Neural cell (in vitro differentiated cells): ENCODE measurements around the gene USE1. TPM values are rescaled to one million over a fixed set of nuclear protein-coding genes. Genes with fewer than 3 reads are reported as not detected.

Source experiments
- H2AFZ ChIP-seq: fragments of 200-600, 300-800 bp; sonication (generic), shearing (Covaris generic); 2 replicates; pipeline ENCODE4 v1.6.0; 2014; ENCODE audit warnings: low read depth, mild to moderate bottlenecking, antibody characterized with exemption, low read length, moderate library complexity
- H3F3A ChIP-seq: fragments of 200-600 bp; shearing (Covaris generic); 2 replicates; pipeline ENCODE4 v1.6.1; 2016; ENCODE audit warnings: mild to moderate bottlenecking, moderate library complexity, mixed read lengths, antibody characterized with exemption, low read length; ENCODE audit not compliant: insufficient read depth, poor library complexity, severe bottlenecking
- H3K27ac ChIP-seq: fragments of 200-600, 300-800 bp; sonication (generic), shearing (Covaris generic); 2 replicates; pipeline ENCODE4 v1.5.1; 2014; ENCODE audit warnings: mild to moderate bottlenecking, low read length, moderate library complexity
- H3K27me3 ChIP-seq: fragments of 300-800, 200-600 bp; sonication (generic), shearing (Covaris generic); 2 replicates; pipeline ENCODE4 v1.6.0; 2014; ENCODE audit warnings: mild to moderate bottlenecking, low read depth, low read length, moderate library complexity; ENCODE audit not compliant: insufficient read depth
- H3K36me3 ChIP-seq: fragments of 300-800, 200-600 bp; sonication (generic), shearing (Covaris generic); 2 replicates; pipeline ENCODE4 v1.5.1; 2014; ENCODE audit warnings: mild to moderate bottlenecking, antibody characterized with exemption, low read length, moderate library complexity; ENCODE audit not compliant: insufficient read depth
- H3K4me2 ChIP-seq: fragments of 300-800, 200-600 bp; sonication (generic), shearing (Covaris generic); 2 replicates; pipeline ENCODE4 v1.6.0; 2014; ENCODE audit warnings: mild to moderate bottlenecking, low read length
- H3K4me3 ChIP-seq: fragments of 300-800, 200-600 bp; sonication (generic), shearing (Covaris generic); 2 replicates; pipeline ENCODE4 v1.5.1; 2014; ENCODE audit warnings: mild to moderate bottlenecking, low read length, moderate library complexity
- H3K79me2 ChIP-seq: fragments of 200-600 bp; shearing (Covaris generic); replicated peaks from 2 replicates; pipeline ENCODE4 v1.6.0; 2014; ENCODE audit warnings: mild to moderate bottlenecking, low read length, moderate library complexity; ENCODE audit not compliant: insufficient read depth
- H3K9ac ChIP-seq: fragments of 300-800, 200-600 bp; sonication (generic), shearing (Covaris generic); 2 replicates; pipeline ENCODE4 v1.6.1; 2016; ENCODE audit warnings: mild to moderate bottlenecking, low read length, mixed read lengths
- H3K9me2 ChIP-seq: fragments of 200-600 bp; shearing (Covaris generic); 2 replicates; pipeline ENCODE4 v1.6.1; 2016; ENCODE audit warnings: mild to moderate bottlenecking, low read length, mixed read lengths; ENCODE audit not compliant: insufficient read depth
- H3K9me3 ChIP-seq: fragments of 200-600, 300-800 bp; sonication (generic), shearing (Covaris generic); 2 replicates; pipeline ENCODE4 v1.6.1; 2016; ENCODE audit warnings: mild to moderate bottlenecking, mixed run types, low read length, moderate library complexity, mixed read lengths
- H4K20me1 ChIP-seq: fragments of 200-600 bp; shearing (Covaris generic); 2 replicates; pipeline ENCODE4 v1.6.1; 2016; ENCODE audit warnings: mild to moderate bottlenecking, mixed run types; ENCODE audit not compliant: insufficient read depth
- EP300 ChIP-seq: fragments of 450-650 bp; conservative IDR thresholded peaks from 2 replicates; pipeline ENCODE4 v1.6.1; 2014; ENCODE audit warnings: antibody characterized with exemption, mild to moderate bottlenecking, moderate library complexity; ENCODE audit not compliant: poor library complexity, severe bottlenecking
- EZH2 ChIP-seq: fragments of 200-600, 300-800 bp; shearing (Covaris generic), sonication (generic); IDR thresholded peaks from 2 replicates; pipeline ENCODE4 v1.6.1; 2014; ENCODE audit warnings: antibody characterized with exemption, low read length, borderline replicate concordance, mild to moderate bottlenecking; ENCODE audit not compliant: insufficient read depth, poor library complexity, severe bottlenecking
- MXI1 ChIP-seq: fragments of 450-650 bp; conservative IDR thresholded peaks from 2 replicates; pipeline ENCODE4 v1.6.1; 2014; ENCODE audit warnings: antibody characterized with exemption, mild to moderate bottlenecking; ENCODE audit not compliant: poor library complexity, severe bottlenecking
- POLR2AphosphoS5 ChIP-seq: IDR thresholded peaks from 2 replicates; pipeline ENCODE4 v1.6.1; 2012
- RAD21 ChIP-seq: fragments of 450-650 bp; conservative IDR thresholded peaks from 2 replicates; pipeline ENCODE4 v1.6.1; 2014; ENCODE audit warnings: antibody characterized with exemption, mild to moderate bottlenecking, moderate library complexity
- SMC3 ChIP-seq: fragments of 450-650 bp; conservative IDR thresholded peaks from 2 replicates; pipeline ENCODE4 v1.6.1; 2014; ENCODE audit warnings: antibody characterized with exemption, mild to moderate bottlenecking, moderate library complexity; ENCODE audit not compliant: poor library complexity
- TAF1 ChIP-seq: IDR thresholded peaks from 2 replicates; pipeline ENCODE4 v1.6.1; 2012; ENCODE audit warnings: low read depth
- polyA plus RNA-seq: library from polyadenylated mRNA; depleted of rRNA; stranded (reverse); fragments of >200 nt; gene quantifications from 2 replicates; pipeline ENCODE4 v1.2.3, GENCODE V29; 2014
- TF ChIP-seq, protein P1 (sequence below): IDR thresholded peaks from 2 replicates; pipeline ENCODE4 v1.6.1; 2012; ENCODE audit warnings: borderline replicate concordance
- TF ChIP-seq, protein P2 (sequence below): fragments of 450-650 bp; IDR thresholded peaks from 2 replicates; pipeline ENCODE4 v1.5.1; 2014; ENCODE audit warnings: antibody characterized with exemption, mild to moderate bottlenecking, moderate library complexity; ENCODE audit not compliant: poor library complexity, severe bottlenecking

The USE1 gene
- polyA plus RNA-seq, 1 donor from 2014 or later: 20.4 TPM

DNA sequence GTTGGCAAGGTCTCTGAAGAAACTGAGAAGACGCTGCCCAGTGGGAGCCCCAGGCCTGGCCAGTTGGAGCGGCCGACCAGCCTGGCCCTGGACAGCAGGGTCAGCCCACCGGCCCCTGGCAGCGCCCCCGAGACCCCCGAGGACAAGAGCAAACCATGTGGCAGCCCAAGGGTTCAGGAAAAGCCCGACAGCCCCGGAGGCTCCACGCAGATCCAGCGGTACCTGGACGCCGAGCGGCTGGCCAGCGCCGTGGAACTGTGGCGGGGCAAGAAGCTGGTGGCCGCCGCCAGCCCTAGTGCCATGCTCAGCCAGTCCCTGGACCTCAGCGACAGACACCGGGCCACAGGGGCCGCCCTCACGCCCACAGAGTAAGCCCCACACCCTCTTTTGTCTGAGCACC, 20.1 kb upstream of the USE1 start:
- H4K20me1 ChIP-seq: no peaks in the 10 kb centered on the region
- TF ChIP-seq EP300 (no peak), SMC3 (no peak), TAF1 (no peak), EZH2 (no peak), MXI1 (no peak), RAD21 (no peak), POLR2AphosphoS5 (no peak)
- TF ChIP-seq, protein P1, sequence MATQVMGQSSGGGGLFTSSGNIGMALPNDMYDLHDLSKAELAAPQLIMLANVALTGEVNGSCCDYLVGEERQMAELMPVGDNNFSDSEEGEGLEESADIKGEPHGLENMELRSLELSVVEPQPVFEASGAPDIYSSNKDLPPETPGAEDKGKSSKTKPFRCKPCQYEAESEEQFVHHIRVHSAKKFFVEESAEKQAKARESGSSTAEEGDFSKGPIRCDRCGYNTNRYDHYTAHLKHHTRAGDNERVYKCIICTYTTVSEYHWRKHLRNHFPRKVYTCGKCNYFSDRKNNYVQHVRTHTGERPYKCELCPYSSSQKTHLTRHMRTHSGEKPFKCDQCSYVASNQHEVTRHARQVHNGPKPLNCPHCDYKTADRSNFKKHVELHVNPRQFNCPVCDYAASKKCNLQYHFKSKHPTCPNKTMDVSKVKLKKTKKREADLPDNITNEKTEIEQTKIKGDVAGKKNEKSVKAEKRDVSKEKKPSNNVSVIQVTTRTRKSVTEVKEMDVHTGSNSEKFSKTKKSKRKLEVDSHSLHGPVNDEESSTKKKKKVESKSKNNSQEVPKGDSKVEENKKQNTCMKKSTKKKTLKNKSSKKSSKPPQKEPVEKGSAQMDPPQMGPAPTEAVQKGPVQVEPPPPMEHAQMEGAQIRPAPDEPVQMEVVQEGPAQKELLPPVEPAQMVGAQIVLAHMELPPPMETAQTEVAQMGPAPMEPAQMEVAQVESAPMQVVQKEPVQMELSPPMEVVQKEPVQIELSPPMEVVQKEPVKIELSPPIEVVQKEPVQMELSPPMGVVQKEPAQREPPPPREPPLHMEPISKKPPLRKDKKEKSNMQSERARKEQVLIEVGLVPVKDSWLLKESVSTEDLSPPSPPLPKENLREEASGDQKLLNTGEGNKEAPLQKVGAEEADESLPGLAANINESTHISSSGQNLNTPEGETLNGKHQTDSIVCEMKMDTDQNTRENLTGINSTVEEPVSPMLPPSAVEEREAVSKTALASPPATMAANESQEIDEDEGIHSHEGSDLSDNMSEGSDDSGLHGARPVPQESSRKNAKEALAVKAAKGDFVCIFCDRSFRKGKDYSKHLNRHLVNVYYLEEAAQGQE: no peak
- TF ChIP-seq, protein P2, sequence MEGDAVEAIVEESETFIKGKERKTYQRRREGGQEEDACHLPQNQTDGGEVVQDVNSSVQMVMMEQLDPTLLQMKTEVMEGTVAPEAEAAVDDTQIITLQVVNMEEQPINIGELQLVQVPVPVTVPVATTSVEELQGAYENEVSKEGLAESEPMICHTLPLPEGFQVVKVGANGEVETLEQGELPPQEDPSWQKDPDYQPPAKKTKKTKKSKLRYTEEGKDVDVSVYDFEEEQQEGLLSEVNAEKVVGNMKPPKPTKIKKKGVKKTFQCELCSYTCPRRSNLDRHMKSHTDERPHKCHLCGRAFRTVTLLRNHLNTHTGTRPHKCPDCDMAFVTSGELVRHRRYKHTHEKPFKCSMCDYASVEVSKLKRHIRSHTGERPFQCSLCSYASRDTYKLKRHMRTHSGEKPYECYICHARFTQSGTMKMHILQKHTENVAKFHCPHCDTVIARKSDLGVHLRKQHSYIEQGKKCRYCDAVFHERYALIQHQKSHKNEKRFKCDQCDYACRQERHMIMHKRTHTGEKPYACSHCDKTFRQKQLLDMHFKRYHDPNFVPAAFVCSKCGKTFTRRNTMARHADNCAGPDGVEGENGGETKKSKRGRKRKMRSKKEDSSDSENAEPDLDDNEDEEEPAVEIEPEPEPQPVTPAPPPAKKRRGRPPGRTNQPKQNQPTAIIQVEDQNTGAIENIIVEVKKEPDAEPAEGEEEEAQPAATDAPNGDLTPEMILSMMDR: no peak
- H3K9ac ChIP-seq: no peak overlapping the region
- no peak overlapping the region for H2AFZ ChIP-seq
- no peaks in the 10 kb centered on the region for H3K9me2 ChIP-seq
- H3K79me2 ChIP-seq: no peaks in the 10 kb centered on the region
- H3K36me3 ChIP-seq: no peaks in the 10 kb centered on the region
- H3K27me3 ChIP-seq: no peaks in the 10 kb centered on the region
- H3K4me2 ChIP-seq: no peak overlapping the region
- no peaks in the 10 kb centered on the region for H3K9me3 ChIP-seq
- H3F3A ChIP-seq: no peaks in the 10 kb centered on the region
- H3K27ac ChIP-seq: no peak overlapping the region
- no peak overlapping the region for H3K4me3 ChIP-seq

DNA sequence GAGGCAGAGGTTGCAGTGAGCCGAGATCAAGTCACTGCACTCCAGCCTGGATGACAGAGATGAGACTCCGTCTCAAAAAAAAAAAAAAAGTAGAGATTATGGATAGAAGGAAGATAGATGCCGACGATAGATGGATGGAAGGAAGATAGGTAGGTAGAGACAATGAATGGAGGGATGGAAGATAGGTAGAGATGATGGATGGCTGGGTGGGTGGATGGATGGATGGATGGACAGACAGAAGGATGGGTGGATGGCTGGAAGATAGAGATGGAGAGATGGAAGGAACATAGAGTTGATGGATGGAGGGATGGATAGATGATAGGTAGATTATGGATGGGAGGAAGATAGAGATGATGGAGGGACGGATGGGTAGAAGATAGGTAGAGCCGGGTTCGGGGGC, 18.5 kb upstream of the USE1 start:
- Histone ChIP-seq H2AFZ (no peak overlapping the region), H3K9ac (no peak overlapping the region), H3K27ac (no peak overlapping the region), H4K20me1 (no peaks in the 10 kb centered on the region), H3K4me2 (no peak overlapping the region), H3K79me2 (no peaks in the 10 kb centered on the region), H3K36me3 (no peaks in the 10 kb centered on the region), H3F3A (no peaks in the 10 kb centered on the region), H3K9me3 (no peaks in the 10 kb centered on the region), H3K4me3 (no peak overlapping the region), H3K27me3 (no peaks in the 10 kb centered on the region), H3K9me2 (no peaks in the 10 kb centered on the region)
- no peak for TF ChIP-seq EP300
- TF ChIP-seq, protein P1: no peak
- TF ChIP-seq MXI1: no peak
- TF ChIP-seq, protein P2: no peak
- TF ChIP-seq RAD21: no peak
- TF ChIP-seq TAF1: no peak
- TF ChIP-seq POLR2AphosphoS5: no peak
- TF ChIP-seq SMC3: no peak
- no peak for TF ChIP-seq EZH2
